HCT116 (cell line): ENCODE measurements around the gene ENO2. TPM values are rescaled to one million over a fixed set of nuclear protein-coding genes. Genes with fewer than 3 reads are reported as not detected.

Source experiments
- ATAC-seq: fragments of 200-7000 bp; cut with Tn5 transposase; 2 replicates; pipeline ENCODE4 v1.9.1; 2020; ENCODE audit warnings: mild to moderate bottlenecking, moderate library complexity
- BruUV-seq: library from RNA; stranded (reverse); fragments of 400-500 nt; replicated peaks from 2 replicates; lab custom pipeline; 2021; lab: Mats Ljungman, UMichigan
- CTCF ChIA-PET: fragments of 300-600 bp; sonication (Branson Sonifier 250); formaldehyde crosslinking; loops from one replicate; lab custom pipeline; 2021; ENCODE audit warnings: antibody characterized with exemption; lab: Charles Lee
- POLR2A ChIA-PET: fragments of 300-600, 350-600 bp; sonication (Branson Sonifier 250); formaldehyde crosslinking; loops from one replicate; lab custom pipeline; 2021; ENCODE audit warnings: antibody characterized with exemption; lab: Charles Lee
- RAD21 ChIA-PET, 2 experiments: fragments of 300-600 bp; sonication (Branson Sonifier 250); formaldehyde crosslinking; loops; one replicate each; lab custom pipeline; 2023; ENCODE audit warnings: low total read pairs in 2 of 2; ENCODE audit not compliant: uncharacterized antibody in 2 of 2, unreplicated experiment in 2 of 2, low non-redundant PET in 1 of 2; lab: Charles Lee
- DNase-seq: peaks from one replicate; pipeline ENCODE4 v3.0.0-alpha.2; 2010; ENCODE audit warnings: low read depth, low spot score
- H2AFZ ChIP-seq: fragments of 200-600 bp; shearing (Covaris generic), sonication (generic); 2 replicates; pipeline ENCODE4 v1.6.1; 2017; ENCODE audit warnings: low read depth, mixed run types, mixed read lengths, antibody characterized with exemption, low read length; ENCODE audit not compliant: poor library complexity, severe bottlenecking
- H3K27ac ChIP-seq: 2 replicates; pipeline ENCODE4 v1.5.1; 2012; ENCODE audit warnings: low read depth, low read length
- H3K27me3 ChIP-seq: fragments of 200-600 bp; sonication (generic); 2 replicates; pipeline ENCODE4 v1.6.1; 2016; ENCODE audit warnings: mixed run types, low read length, mixed read lengths; ENCODE audit not compliant: insufficient read depth
- H3K36me3 ChIP-seq, 2 experiments: fragments of 200-500 bp in 1 of 2; fragments of 200-600 bp in 1 of 2; sonication (Bioruptor generic) in 1 of 2; sonication (generic) in 1 of 2; 2 replicates each; pipeline versions ENCODE4 v1.5.1 to v1.6.1; 2014 to 2016; ENCODE audit warnings: low read length in 2 of 2, inconsistent platforms in 1 of 2, mixed read lengths in 1 of 2, mixed run types in 1 of 2; ENCODE audit not compliant: insufficient read depth in 2 of 2, control insufficient read depth in 1 of 2
- H3K4me1 ChIP-seq, 2 experiments: fragments of 200-600 bp in 1 of 2; sonication (generic) in 1 of 2; 2 replicates each; pipeline versions ENCODE4 v1.5.1 to v1.6.1; 2012 to 2017; ENCODE audit warnings: low read length in 2 of 2, inconsistent platforms in 1 of 2, mild to moderate bottlenecking in 1 of 2, mixed read lengths in 1 of 2, mixed run types in 1 of 2, moderate library complexity in 1 of 2; ENCODE audit not compliant: insufficient read depth in 2 of 2, control insufficient read depth in 1 of 2
- H3K4me2 ChIP-seq: fragments of 200-600 bp; sonication (generic); 2 replicates; pipeline ENCODE4 v1.6.1; 2017; ENCODE audit warnings: mixed run types, low read length, mixed read lengths
- H3K4me3 ChIP-seq, 2 experiments: fragments of 200-600 bp in 1 of 2; sonication (generic) in 1 of 2; replicated peaks in 1 of 2; 2 replicates each; pipeline ENCODE4 v1.5.1; 2011 to 2016; ENCODE audit warnings: low read length in 2 of 2, control low read depth in 1 of 2, low read depth in 1 of 2, mild to moderate bottlenecking in 1 of 2, mixed read lengths in 1 of 2, mixed run types in 1 of 2
- H3K79me2 ChIP-seq: fragments of 200-600 bp; sonication (generic); 2 replicates; pipeline ENCODE4 v1.6.1; 2017; ENCODE audit warnings: mild to moderate bottlenecking, mixed run types, low read length, moderate library complexity, mixed read lengths; ENCODE audit not compliant: insufficient read depth
- H3K9ac ChIP-seq: fragments of 200-600 bp; sonication (generic); 2 replicates; pipeline ENCODE4 v1.6.1; 2016; ENCODE audit warnings: low read length, mixed read lengths
- H3K9me2 ChIP-seq: fragments of 200-600 bp; sonication (generic), shearing (Covaris generic); 2 replicates; pipeline ENCODE4 v1.6.1; 2017; ENCODE audit warnings: mixed run types, mild to moderate bottlenecking, moderate library complexity; ENCODE audit not compliant: insufficient read depth
- H3K9me3 ChIP-seq, 2 experiments: fragments of 200-500 bp in 1 of 2; fragments of 200-600 bp in 1 of 2; sonication (Bioruptor generic) in 1 of 2; sonication (generic) in 1 of 2; 2 replicates each; pipeline ENCODE4 v1.6.1; 2014 to 2017; ENCODE audit warnings: low read length in 2 of 2, mixed read lengths in 2 of 2, inconsistent platforms in 1 of 2, low read depth in 1 of 2, mild to moderate bottlenecking in 1 of 2, mixed run types in 1 of 2, moderate library complexity in 1 of 2; ENCODE audit not compliant: control insufficient read depth in 1 of 2, insufficient read depth in 1 of 2
- H4K20me1 ChIP-seq: fragments of 200-600 bp; sonication (generic), shearing (Covaris generic); 2 replicates; pipeline ENCODE4 v1.6.1; 2017; ENCODE audit warnings: mixed run types, mild to moderate bottlenecking, moderate library complexity; ENCODE audit not compliant: insufficient read depth
- ATF3 ChIP-seq: IDR thresholded peaks from 2 replicates; pipeline ENCODE4 v1.6.1; 2012
- CBX3 ChIP-seq: IDR thresholded peaks from 2 replicates; pipeline ENCODE4 v1.6.1; 2012; ENCODE audit warnings: low read depth
- CEBPB ChIP-seq: IDR thresholded peaks from 2 replicates; pipeline ENCODE4 v1.6.1; 2012; ENCODE audit warnings: low read depth
- CTCF ChIP-seq, 3 experiments: fragments of 200-600 bp in 1 of 3; sonication (generic) in 1 of 3; IDR thresholded peaks in 2 of 3; conservative IDR thresholded peaks in 1 of 3; 2 replicates each; pipeline ENCODE4 v1.5.1; 2012 to 2017; ENCODE audit warnings: low read depth in 2 of 3, low read length in 2 of 3, antibody characterized with exemption in 1 of 3, borderline replicate concordance in 1 of 3, control low read depth in 1 of 3, mild to moderate bottlenecking in 1 of 3, mixed read lengths in 1 of 3, mixed run types in 1 of 3, moderate library complexity in 1 of 3; ENCODE audit not compliant: insufficient read depth in 1 of 3
- ELF1 ChIP-seq: IDR thresholded peaks from 2 replicates; pipeline ENCODE4 v1.6.1; 2012; ENCODE audit warnings: low read depth, borderline replicate concordance
- EZH2phosphoT487 ChIP-seq: fragments of 200-600 bp; IDR thresholded peaks from 2 replicates; pipeline ENCODE4 v1.6.1; 2018; ENCODE audit warnings: antibody characterized with exemption, borderline replicate concordance
- FOSL1 ChIP-seq: IDR thresholded peaks from 2 replicates; pipeline ENCODE4 v1.6.1; 2012; ENCODE audit warnings: low read depth
- POLR2A ChIP-seq: IDR thresholded peaks from 2 replicates; pipeline ENCODE4 v1.7.0; 2011; ENCODE audit warnings: borderline replicate concordance; ENCODE audit not compliant: insufficient read depth, insufficient read length; ENCODE audit errors: extremely low read depth
- POLR2AphosphoS5 ChIP-seq: IDR thresholded peaks from 2 replicates; pipeline ENCODE4 v1.6.1; 2011; ENCODE audit warnings: mild to moderate bottlenecking, low read depth, low read length, moderate library complexity
- RAD21 ChIP-seq: IDR thresholded peaks from 2 replicates; pipeline ENCODE4 v1.6.1; 2012; ENCODE audit warnings: low read depth, mild to moderate bottlenecking
- REST ChIP-seq: IDR thresholded peaks from 2 replicates; pipeline ENCODE4 v1.6.1; 2012; ENCODE audit warnings: low read depth
- SIN3A ChIP-seq: IDR thresholded peaks from 2 replicates; pipeline ENCODE4 v1.6.1; 2012; ENCODE audit warnings: low read depth
- SP1 ChIP-seq: IDR thresholded peaks from 2 replicates; pipeline ENCODE4 v1.6.1; 2012; ENCODE audit warnings: low read depth
- SRF ChIP-seq: IDR thresholded peaks from 2 replicates; pipeline ENCODE4 v1.6.1; 2012; ENCODE audit warnings: low read depth
- YY1 ChIP-seq: IDR thresholded peaks from 2 replicates; pipeline ENCODE4 v1.6.1; 2011; ENCODE audit warnings: low read length, low read depth, moderate library complexity, mild to moderate bottlenecking; ENCODE audit not compliant: insufficient replicate concordance; ENCODE audit errors: extremely low read depth
- ZBTB33 ChIP-seq: IDR thresholded peaks from 2 replicates; pipeline ENCODE4 v1.6.1; 2011; ENCODE audit warnings: mild to moderate bottlenecking, low read length, moderate library complexity; ENCODE audit not compliant: insufficient replicate concordance; ENCODE audit errors: extremely low read depth
- ZFX ChIP-seq: fragments of 450-650 bp; IDR thresholded peaks from 2 replicates; pipeline ENCODE4 v1.6.1; 2017
- ZNF274 ChIP-seq: fragments of 200-500 bp; sonication (Bioruptor generic); IDR thresholded peaks from 2 replicates; pipeline ENCODE4 v1.6.1; 2014; ENCODE audit warnings: mild to moderate bottlenecking, low read depth, low read length, inconsistent platforms
- intact Hi-C: fragments of 100-400 bp; cut with micrococcal nuclease; formaldehyde crosslinking; loops from 2 replicates; pipeline ENCODE4 v1.10.0; 2022
- total RNA-seq: library from RNA; stranded (reverse); gene quantifications from one replicate; pipeline ENCODE4 v1.2.1, GENCODE V29; 2021; ENCODE audit not compliant: unreplicated experiment

Gene ENO2
- total RNA-seq, 1 experiment from 2014 or later, result 117 TPM

GRCh38 chr12:6946033-6946919, 31.9 kb downstream of the ENO2 start:
- ChIA-PET CTCF (interaction anchor here (0.6 to 6.1 kb wide), 12 partner anchors 8 to 199 kb away, joined by 3 to 101 read pairs (median 7); partner anchors contain the start of genes C1RL, LPCAT3 and SPSB2), POLR2A (interaction anchor here (0.6 to 7.7 kb wide), 18 partner anchors 9 to 691 kb away, joined by 3 to 269 read pairs (median 8); partner anchors contain the start of genes ATN1, C1RL, CDCA3 and SPSB2), RAD21 (interaction anchor here (0.9 to 2.8 kb wide), 9 partner anchors 16 to 198 kb away, joined by 3 to 22 read pairs (median 4); partner anchors contain the start of gene C1RL (in 2 of the 2))
- peaks cover 16% of the 10 kb centered on the region for H3K79me2 ChIP-seq
- H3K9me2 ChIP-seq, result no peaks in the 10 kb centered on the region
- peak overlapping the region; percentile 71 to 78 for H3K4me3 ChIP-seq
- peak; percentile 96 for DNase-seq
- H3K4me2 ChIP-seq, result peak overlapping the region; percentile 92
- no peaks in the 10 kb centered on the region for H4K20me1 ChIP-seq
- intact Hi-C loops, result loop anchor here (1.0 to 10.0 kb wide), 3 partner anchors 15 to 691 kb away; no protein-coding TSS in a partner anchor
- BruUV-seq, result no TSS peak
- peak overlapping the region; percentile 99 for H3K27ac ChIP-seq
- peak overlapping the region; percentile 88 for H3K9ac ChIP-seq
- no peaks in the 10 kb centered on the region; a peak in 1 of 4 replicates for H3K36me3 ChIP-seq
- H2AFZ ChIP-seq, result no peak overlapping the region
- H3K4me1 ChIP-seq, result peaks cover 29 to 76% of the 10 kb centered on the region in 2 experiments
- H3K9me3 ChIP-seq, result no peaks in the 10 kb centered on the region
- no peaks in the 10 kb centered on the region for H3K27me3 ChIP-seq
- peak; percentile 77 for ATAC-seq
- no peak for TF ChIP-seq SP1
- TF ChIP-seq RAD21, result no peak
- no peak for TF ChIP-seq EZH2phosphoT487
- no peak for TF ChIP-seq SRF
- TF ChIP-seq YY1, result peak; percentile 22
- TF ChIP-seq ATF3, result no peak
- no peak for TF ChIP-seq CTCF (IDR thresholded peaks at IDR 0.05 in 2 of 3, conservative IDR thresholded peaks at IDR 0.05 in 1 of 3; ENCODE audit: borderline replicate concordance in 1 of 3, insufficient read depth in 1 of 3, low read depth in 2 of 3, low read length in 2 of 3)
- TF ChIP-seq CBX3, result no peak
- TF ChIP-seq POLR2A, result peak; percentile 95
- no peak for TF ChIP-seq ZNF274
- TF ChIP-seq FOSL1, result no peak
- TF ChIP-seq POLR2AphosphoS5, result peak; percentile 96
- no peak for TF ChIP-seq REST
- TF ChIP-seq ZBTB33, result no peak
- peak; percentile 74; the same call in 1 of the 2 replicates for TF ChIP-seq ZFX
- TF ChIP-seq SIN3A, result no peak
- no peak for TF ChIP-seq ELF1
- TF ChIP-seq CEBPB, result no peak
